T-helper 1 cell treated with Interleukin-12 subunit alpha and Interleukin-12 subunit beta and Interleukin-4 antibody, amounts not matched to agents 30 μg/mL and 1 μg/mL, for 36 hours (primary cell): ENCODE results near the gene ARHGAP26.

Experiments
- H3K27ac Mint-ChIP-seq: one replicate; pipeline ENCODE4 v1.8.0; 2021; ENCODE audit warnings: mild to moderate bottlenecking, mixed read lengths
- H3K27me3 Mint-ChIP-seq: one replicate; pipeline ENCODE4 v1.8.0; 2021; ENCODE audit warnings: low read depth, mixed read lengths
- H3K36me3 Mint-ChIP-seq: one replicate; pipeline ENCODE4 v1.8.0; 2021; ENCODE audit warnings: low read depth, mixed read lengths
- H3K4me1 Mint-ChIP-seq: one replicate; pipeline ENCODE4 v1.8.0; 2021; ENCODE audit warnings: low read depth, mixed read lengths
- H3K4me3 Mint-ChIP-seq: one replicate; pipeline ENCODE4 v1.8.0; 2021; ENCODE audit warnings: mild to moderate bottlenecking, moderate library complexity, mixed read lengths
- H3K9me3 Mint-ChIP-seq: one replicate; pipeline ENCODE4 v1.8.0; 2021; ENCODE audit warnings: mixed read lengths

The ARHGAP26 gene

GRCh38 chr5:142900927-142901326 lies 130.8 kb downstream of the ARHGAP26 start:
- Mint-ChIP-seq H3K9me3 (no peaks in the 10 kb centered on the region), H3K27me3 (no peaks in the 10 kb centered on the region), H3K4me3 (no peak overlapping the region), H3K36me3 (peaks cover 29% of the 10 kb centered on the region), H3K4me1 (peaks cover 9% of the 10 kb centered on the region), H3K27ac (no peak overlapping the region)

DNA sequence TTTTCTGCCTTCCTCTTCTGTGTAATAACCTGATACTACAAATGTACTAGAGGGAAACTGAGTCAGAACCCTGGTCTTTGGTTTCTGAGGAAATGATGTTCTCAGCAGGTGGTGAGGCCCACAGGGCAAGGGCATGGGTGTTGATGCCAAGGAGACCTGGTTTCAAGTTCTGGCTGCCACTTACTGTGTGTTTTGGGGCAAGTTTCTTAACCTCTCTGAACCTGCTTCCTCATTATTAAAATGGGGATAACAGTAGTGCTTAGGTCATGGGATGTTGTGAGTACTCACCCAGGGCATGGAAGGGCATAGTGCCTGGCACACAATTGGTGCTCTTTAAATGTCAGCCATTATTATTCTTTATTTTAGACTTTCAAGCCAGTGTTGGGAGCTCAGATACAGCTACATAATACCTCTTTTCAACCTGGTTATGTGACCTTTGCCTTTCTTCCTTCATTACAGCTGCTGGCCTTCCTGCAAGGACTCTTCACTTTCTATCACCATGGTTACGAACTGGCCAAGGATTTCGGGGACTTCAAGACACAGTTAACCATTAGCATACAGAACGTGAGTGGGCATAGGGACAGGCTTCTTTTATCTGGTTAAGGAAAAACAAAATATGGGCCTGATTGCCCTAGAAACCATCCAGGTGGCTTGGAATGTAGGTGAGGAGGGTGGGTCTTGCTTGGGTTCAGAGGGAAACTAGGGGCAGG lies 131.5 kb downstream of the ARHGAP26 start:
- H3K36me3 Mint-ChIP-seq, result peaks cover 31% of the 10 kb centered on the region
- no peak overlapping the region for H3K4me3 Mint-ChIP-seq
- no peaks in the 10 kb centered on the region for H3K9me3 Mint-ChIP-seq
- H3K27ac Mint-ChIP-seq, result no peak overlapping the region
- peaks cover 3% of the 10 kb centered on the region for H3K4me1 Mint-ChIP-seq
- H3K27me3 Mint-ChIP-seq, result no peaks in the 10 kb centered on the region

GRCh38 chr5:142902186-142902965 lies 132.2 kb downstream of the ARHGAP26 start:
- no peak overlapping the region for H3K27ac Mint-ChIP-seq
- H3K4me1 Mint-ChIP-seq, result peaks cover 3% of the 10 kb centered on the region
- no peaks in the 10 kb centered on the region for H3K27me3 Mint-ChIP-seq
- peaks cover 37% of the 10 kb centered on the region for H3K36me3 Mint-ChIP-seq
- no peaks in the 10 kb centered on the region for H3K9me3 Mint-ChIP-seq
- H3K4me3 Mint-ChIP-seq, result no peak overlapping the region

GRCh38 chr5:142904416-142904815 lies 134.2 kb downstream of the ARHGAP26 start:
- no peak overlapping the region for H3K4me3 Mint-ChIP-seq
- H3K27ac Mint-ChIP-seq, result no peak overlapping the region
- no peaks in the 10 kb centered on the region for H3K9me3 Mint-ChIP-seq
- peaks cover 3% of the 10 kb centered on the region for H3K4me1 Mint-ChIP-seq
- no peaks in the 10 kb centered on the region for H3K27me3 Mint-ChIP-seq
- H3K36me3 Mint-ChIP-seq, result peaks cover 40% of the 10 kb centered on the region

DNA sequence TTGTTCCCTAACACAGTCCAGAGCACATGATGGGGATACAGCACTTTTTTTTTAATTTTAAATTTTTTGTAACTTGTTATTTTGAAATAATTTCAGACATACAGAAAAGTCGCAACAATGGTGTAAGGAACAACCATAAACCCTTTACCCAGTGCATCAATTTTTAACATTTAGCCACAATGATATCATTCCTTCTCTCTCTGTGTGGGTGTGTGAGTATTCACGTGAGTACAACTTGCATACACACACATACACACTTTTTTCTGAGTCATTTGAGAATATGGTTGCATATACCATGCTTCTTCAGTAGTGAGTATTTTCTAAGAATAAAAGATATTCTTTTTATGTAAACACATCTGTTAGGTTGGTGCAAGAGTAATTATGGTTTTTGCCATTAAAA lies 135.2 kb downstream of the ARHGAP26 start:
- peaks cover 3% of the 10 kb centered on the region for H3K4me1 Mint-ChIP-seq
- H3K4me3 Mint-ChIP-seq, result no peak overlapping the region
- H3K36me3 Mint-ChIP-seq, result peaks cover 41% of the 10 kb centered on the region
- no peaks in the 10 kb centered on the region for H3K27me3 Mint-ChIP-seq
- no peaks in the 10 kb centered on the region for H3K9me3 Mint-ChIP-seq
- H3K27ac Mint-ChIP-seq, result no peak overlapping the region

DNA sequence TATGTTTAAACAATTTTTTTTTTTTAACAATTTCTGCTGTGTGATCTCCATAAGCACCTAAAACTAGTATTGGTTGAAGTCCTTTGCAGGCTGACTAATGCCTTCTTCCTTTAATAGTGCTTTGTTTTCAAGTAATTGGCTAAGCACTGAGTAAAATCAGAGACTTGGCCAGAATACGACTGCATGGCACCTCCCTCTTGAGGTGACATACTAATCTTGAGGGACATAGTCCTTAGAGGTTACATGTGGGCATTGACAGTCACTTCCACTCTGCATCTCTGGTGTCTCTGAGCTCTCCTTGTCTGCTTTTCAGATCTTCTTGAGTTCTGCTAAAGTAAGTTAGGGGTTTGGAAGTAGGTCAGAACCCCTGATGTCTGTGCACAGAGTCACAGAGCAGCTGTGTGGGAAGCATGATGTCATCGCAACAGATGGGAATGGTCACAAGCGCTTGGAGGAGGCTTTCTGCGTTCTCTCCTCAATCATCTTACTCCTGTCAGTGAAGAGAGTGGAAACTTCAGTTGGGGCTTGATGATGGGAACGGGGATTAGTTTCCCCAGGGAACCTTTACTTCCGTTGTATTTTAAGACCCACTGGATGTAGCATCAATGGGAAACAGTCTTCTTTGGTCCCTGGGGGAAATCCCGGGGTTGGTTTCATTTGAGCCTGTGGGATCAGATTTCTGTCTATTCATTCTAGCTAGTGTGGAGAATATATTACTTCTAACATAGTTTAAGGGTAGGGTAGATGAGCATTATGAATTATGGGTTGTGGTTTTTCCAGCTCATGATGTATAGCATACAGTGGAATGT lies 136.9 kb downstream of the ARHGAP26 start:
- Mint-ChIP-seq H3K27me3 (no peaks in the 10 kb centered on the region), H3K4me3 (no peak overlapping the region), H3K36me3 (peaks cover 40% of the 10 kb centered on the region), H3K4me1 (peaks cover 3% of the 10 kb centered on the region), H3K9me3 (no peaks in the 10 kb centered on the region), H3K27ac (no peak overlapping the region)

DNA sequence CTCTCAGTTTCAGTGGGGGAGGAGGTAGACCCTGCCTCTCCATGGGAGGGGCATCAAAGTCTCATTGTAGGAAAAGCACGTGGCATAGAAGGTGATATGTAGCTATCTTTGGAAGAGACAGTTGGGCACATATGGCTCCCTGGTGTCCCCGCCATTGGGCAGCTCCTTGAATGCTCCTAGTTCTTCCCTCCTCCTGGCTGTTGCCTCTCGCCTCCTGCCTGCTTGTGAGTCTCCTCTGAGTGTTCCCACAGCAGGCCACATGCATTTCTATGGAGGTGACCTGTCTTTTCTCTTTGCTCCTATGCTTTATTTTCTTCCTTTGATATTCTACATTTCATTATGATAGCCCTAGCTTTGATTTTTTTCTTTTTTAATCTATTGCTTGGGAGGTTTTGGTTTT lies 138.5 kb downstream of the ARHGAP26 start:
- H3K4me1 Mint-ChIP-seq, result no peaks in the 10 kb centered on the region
- H3K27me3 Mint-ChIP-seq, result no peaks in the 10 kb centered on the region
- no peak overlapping the region for H3K4me3 Mint-ChIP-seq
- peaks cover 42% of the 10 kb centered on the region for H3K36me3 Mint-ChIP-seq
- no peaks in the 10 kb centered on the region for H3K9me3 Mint-ChIP-seq
- H3K27ac Mint-ChIP-seq, result no peak overlapping the region

- Mint-ChIP-seq H3K9me3 (no peaks in the 10 kb centered on the region), H3K27me3 (no peaks in the 10 kb centered on the region), H3K4me3 (no peak overlapping the region), H3K27ac (no peak overlapping the region), H3K4me1 (no peaks in the 10 kb centered on the region), H3K36me3 (peaks cover 31% of the 10 kb centered on the region)
Measured at GRCh38 chr5:142910128-142910527, 140.0 kb downstream of the ARHGAP26 start.

DNA sequence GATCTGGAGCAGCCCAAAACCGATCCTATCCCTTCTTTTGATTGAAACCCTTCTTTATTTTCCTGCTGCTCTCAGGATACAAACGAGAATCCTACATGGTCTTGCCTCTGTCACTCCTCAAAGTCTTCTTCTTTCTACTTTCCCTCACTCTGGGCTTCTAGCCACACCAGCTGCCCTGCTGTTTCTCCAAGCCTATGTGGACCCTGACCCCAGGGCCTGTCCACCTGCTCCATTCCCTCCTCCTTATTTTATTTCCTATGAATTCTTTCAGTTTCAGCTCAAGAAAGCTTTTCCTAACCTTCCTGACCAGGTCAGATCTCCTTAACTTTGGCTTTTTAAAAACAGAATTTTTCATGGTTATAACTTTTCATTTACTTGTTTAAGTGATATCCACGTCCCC lies 141.0 kb downstream of the ARHGAP26 start:
- Mint-ChIP-seq H3K9me3 (no peaks in the 10 kb centered on the region), H3K4me1 (no peaks in the 10 kb centered on the region), H3K27ac (no peak overlapping the region), H3K36me3 (peaks cover 28% of the 10 kb centered on the region), H3K4me3 (no peak overlapping the region), H3K27me3 (no peaks in the 10 kb centered on the region)

DNA sequence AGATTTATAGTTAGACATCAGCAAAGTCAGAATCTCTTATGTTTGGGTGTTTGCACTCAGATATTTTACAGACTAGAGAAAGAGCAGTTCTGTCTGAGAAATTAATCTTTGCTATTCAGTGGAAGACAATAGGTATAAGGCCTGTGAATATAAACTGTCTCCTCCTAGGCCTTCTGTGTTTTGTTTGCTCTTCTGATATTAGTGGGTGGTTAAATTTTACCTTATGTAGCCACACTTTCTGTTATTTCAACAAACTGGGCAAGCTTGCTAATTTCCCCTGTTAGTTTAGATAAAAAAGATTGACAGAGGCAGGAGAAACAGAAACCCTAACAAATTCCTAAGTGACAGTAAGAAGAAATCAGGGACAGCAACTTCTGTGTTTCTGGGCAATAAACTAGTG lies 141.6 kb downstream of the ARHGAP26 start:
- Mint-ChIP-seq H3K27ac (no peak overlapping the region), H3K27me3 (no peaks in the 10 kb centered on the region), H3K36me3 (peaks cover 25% of the 10 kb centered on the region), H3K4me1 (peaks cover 3% of the 10 kb centered on the region), H3K9me3 (no peaks in the 10 kb centered on the region), H3K4me3 (no peak overlapping the region)

- H3K4me1 Mint-ChIP-seq, result peaks cover 3% of the 10 kb centered on the region
- no peak overlapping the region for H3K4me3 Mint-ChIP-seq
- no peaks in the 10 kb centered on the region for H3K9me3 Mint-ChIP-seq
- no peak overlapping the region for H3K27ac Mint-ChIP-seq
- H3K36me3 Mint-ChIP-seq, result peaks cover 14% of the 10 kb centered on the region
- no peaks in the 10 kb centered on the region for H3K27me3 Mint-ChIP-seq
Measured at GRCh38 chr5:142913728-142914338, 143.7 kb downstream of the ARHGAP26 start.

GRCh38 chr5:142915038-142915437 lies 144.9 kb downstream of the ARHGAP26 start:
- peaks cover 16% of the 10 kb centered on the region for H3K36me3 Mint-ChIP-seq
- H3K27me3 Mint-ChIP-seq, result no peaks in the 10 kb centered on the region
- no peak overlapping the region for H3K4me3 Mint-ChIP-seq
- peaks cover 3% of the 10 kb centered on the region for H3K4me1 Mint-ChIP-seq
- H3K27ac Mint-ChIP-seq, result no peak overlapping the region
- no peaks in the 10 kb centered on the region for H3K9me3 Mint-ChIP-seq

GRCh38 chr5:142915813-142916424 lies 145.7 kb downstream of the ARHGAP26 start:
- H3K27me3 Mint-ChIP-seq, result no peaks in the 10 kb centered on the region
- no peak overlapping the region for H3K4me3 Mint-ChIP-seq
- H3K4me1 Mint-ChIP-seq, result peaks cover 3% of the 10 kb centered on the region
- H3K36me3 Mint-ChIP-seq, result peaks cover 13% of the 10 kb centered on the region
- no peak overlapping the region for H3K27ac Mint-ChIP-seq
- no peaks in the 10 kb centered on the region for H3K9me3 Mint-ChIP-seq
